ENCODE results near the gene PRTFDC1.

Gene PRTFDC1

DNA sequence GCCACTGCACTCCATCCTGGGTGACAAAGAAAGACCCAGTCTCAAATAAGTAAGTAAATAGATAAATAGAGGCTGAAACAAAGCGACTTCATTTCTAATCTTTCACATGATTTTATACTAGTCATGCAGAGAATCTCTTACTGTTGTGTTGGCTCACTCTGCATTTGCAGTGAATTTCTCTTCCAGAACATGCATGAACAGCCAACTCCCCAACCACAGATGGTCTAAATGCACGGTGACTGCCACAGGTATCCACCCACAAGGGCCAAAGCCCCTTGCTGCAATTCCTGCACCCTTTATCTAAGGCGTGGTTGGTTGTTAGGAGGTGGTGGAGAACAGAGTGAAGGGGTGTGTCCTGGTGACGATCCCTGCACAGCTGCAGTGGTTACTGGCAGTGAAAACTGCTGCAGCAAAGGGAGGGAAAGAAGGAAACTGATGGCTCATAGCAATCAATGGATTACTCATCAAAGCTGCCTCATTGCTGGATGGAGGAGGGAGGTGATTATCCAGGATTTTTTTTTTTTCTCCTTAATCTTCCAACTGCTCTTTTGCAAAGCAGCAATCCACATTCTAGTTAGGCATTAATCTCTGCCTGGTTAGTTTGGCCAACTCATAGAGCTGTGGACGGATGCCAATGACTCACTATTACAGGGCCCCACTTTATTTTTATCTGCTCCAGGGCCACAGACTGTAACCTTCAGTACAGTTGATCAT lies 50.6 kb downstream of the PRTFDC1 start:
- TF ChIP-seq, protein P1, sequence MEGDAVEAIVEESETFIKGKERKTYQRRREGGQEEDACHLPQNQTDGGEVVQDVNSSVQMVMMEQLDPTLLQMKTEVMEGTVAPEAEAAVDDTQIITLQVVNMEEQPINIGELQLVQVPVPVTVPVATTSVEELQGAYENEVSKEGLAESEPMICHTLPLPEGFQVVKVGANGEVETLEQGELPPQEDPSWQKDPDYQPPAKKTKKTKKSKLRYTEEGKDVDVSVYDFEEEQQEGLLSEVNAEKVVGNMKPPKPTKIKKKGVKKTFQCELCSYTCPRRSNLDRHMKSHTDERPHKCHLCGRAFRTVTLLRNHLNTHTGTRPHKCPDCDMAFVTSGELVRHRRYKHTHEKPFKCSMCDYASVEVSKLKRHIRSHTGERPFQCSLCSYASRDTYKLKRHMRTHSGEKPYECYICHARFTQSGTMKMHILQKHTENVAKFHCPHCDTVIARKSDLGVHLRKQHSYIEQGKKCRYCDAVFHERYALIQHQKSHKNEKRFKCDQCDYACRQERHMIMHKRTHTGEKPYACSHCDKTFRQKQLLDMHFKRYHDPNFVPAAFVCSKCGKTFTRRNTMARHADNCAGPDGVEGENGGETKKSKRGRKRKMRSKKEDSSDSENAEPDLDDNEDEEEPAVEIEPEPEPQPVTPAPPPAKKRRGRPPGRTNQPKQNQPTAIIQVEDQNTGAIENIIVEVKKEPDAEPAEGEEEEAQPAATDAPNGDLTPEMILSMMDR (IDR thresholded peaks at IDR 0.05): no peak

DNA sequence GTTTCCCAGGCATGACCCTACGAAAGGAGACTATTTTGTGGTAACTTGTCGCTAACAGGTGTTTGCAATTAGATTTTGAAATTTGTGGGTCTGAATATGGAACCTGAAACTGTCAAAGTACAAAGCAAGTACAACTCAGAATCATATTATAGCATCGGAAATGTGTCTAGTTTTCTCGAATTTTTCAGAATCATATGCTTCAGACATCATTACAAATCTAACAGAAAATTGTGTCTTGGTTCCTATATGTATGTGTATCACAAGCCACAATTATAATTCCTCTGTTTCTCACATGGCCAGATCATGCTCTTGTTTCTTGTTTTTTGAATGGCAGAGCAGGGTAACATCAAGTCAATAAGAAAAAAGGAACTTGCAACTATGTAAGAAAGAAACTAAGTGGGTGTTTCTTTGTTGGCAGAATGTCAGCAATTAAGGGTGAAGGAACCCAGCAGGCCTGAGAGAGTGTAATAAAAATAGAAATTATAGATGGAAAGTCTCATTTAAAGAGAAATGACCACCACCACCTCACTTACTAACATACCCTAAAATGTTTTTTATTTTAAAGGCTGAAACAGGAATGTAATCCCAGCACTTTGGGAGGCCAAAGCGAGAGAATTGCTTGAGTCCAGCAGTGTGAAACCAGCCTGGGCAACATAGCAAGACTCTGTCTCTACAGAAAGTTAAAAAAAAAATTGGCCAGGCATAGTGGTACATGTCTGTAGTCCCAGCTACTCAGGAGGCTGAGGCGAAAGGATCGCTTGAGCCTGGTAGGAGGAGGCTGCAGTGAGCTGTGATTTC lies 51.3 kb downstream of the PRTFDC1 start:
- TF ChIP-seq, protein P1 (IDR thresholded peaks at IDR 0.05): no peak

GRCh38 chr10:24899571-24899970 lies 52.8 kb downstream of the PRTFDC1 start:
- TF ChIP-seq, protein P1 (IDR thresholded peaks at IDR 0.05): no peak

- TF ChIP-seq, protein P1 (IDR thresholded peaks at IDR 0.05): no peak
These were observed 53.9 kb downstream of the PRTFDC1 start for GRCh38 chr10:24898501-24898900.

- TF ChIP-seq, protein P1 (IDR thresholded peaks at IDR 0.05): no peak
These were observed 55.0 kb downstream of the PRTFDC1 start for GRCh38 chr10:24897326-24897926.

GRCh38 chr10:24894728-24895127 lies 57.7 kb downstream of the PRTFDC1 start:
- TF ChIP-seq, protein P1 (IDR thresholded peaks at IDR 0.05): no peak

DNA sequence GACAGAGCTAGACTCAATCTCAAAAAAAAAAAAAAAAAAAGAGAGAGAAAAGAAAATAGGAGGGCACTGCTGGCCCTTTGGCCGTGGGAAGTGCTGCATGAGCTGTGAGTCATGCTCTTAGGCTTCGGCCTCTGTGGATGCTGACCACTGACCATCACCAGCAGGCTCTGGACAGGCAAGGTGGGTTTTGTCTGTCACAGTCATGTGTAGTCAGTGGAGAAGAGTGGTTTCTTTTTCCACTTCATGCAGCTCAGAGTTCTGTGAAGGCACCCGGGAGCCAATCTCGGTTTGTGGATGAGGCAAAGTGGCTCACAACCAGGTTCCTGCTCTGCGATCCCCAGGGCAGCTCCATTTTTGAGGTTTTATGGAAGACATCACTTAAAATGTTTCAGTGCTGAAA lies 58.1 kb downstream of the PRTFDC1 start:
- TF ChIP-seq, protein P1 (IDR thresholded peaks at IDR 0.05): no peak

Measured in LNCAP (cell line).